Measurements from ENCODE around the gene SIGLEC9. TPM values are rescaled to one million over a fixed set of nuclear protein-coding genes. Genes with fewer than 3 reads are reported as not detected.
"Not testable (repeated sequence)": the region's sequence is repeated elsewhere in the genome, so short reads cannot be mapped to it uniquely, and the experiment has no call there.

Gene SIGLEC9
- total RNA-seq, 1 donor from 2014 or later, result 24.8 TPM

GRCh38 chr19:51169283-51169918 is 44.7 kb downstream of the SIGLEC9 start:
- peak; percentile 86 for TF ChIP-seq CTCF (IDR thresholded peaks at IDR 0.05)
- DNase-seq, result peak; percentile 81
- H3K27ac ChIP-seq; intact Hi-C loops (cut with DNase I); H3K36me3 ChIP-seq; H3K4me1 ChIP-seq; ATAC-seq; H3K4me3 ChIP-seq; H3K27me3 ChIP-seq (ENCODE audit: low read depth); H3K9me3 ChIP-seq: not testable (repeated sequence)

GRCh38 chr19:51172223-51172622 is 47.5 kb downstream of the SIGLEC9 start:
- peak in 1 of 2 donors; percentile 55 for ATAC-seq
- Histone ChIP-seq H3K27ac (no peak overlapping the region), H3K36me3 (no peaks in the 10 kb centered on the region), H3K9me3 (no peaks in the 10 kb centered on the region), H3K4me3 (no peak overlapping the region), H3K4me1 (peaks cover 4% of the 10 kb centered on the region), H3K27me3 (ENCODE audit: low read depth) (peaks cover 15% of the 10 kb centered on the region)
- DNase-seq, result no peak
- no peak for TF ChIP-seq CTCF (IDR thresholded peaks at IDR 0.05)
- intact Hi-C loops (cut with DNase I), result no loop called here

GRCh38 chr19:51173681-51174080 is 49.0 kb downstream of the SIGLEC9 start:
- Histone ChIP-seq H3K9me3 (no peaks in the 10 kb centered on the region), H3K27me3 (ENCODE audit: low read depth) (peaks cover 20% of the 10 kb centered on the region), H3K27ac (no peak overlapping the region), H3K4me3 (no peak overlapping the region), H3K4me1 (no peaks in the 10 kb centered on the region), H3K36me3 (no peaks in the 10 kb centered on the region)
- TF ChIP-seq CTCF (IDR thresholded peaks at IDR 0.05), result no peak
- DNase-seq (no peak), ATAC-seq (no peak)
- intact Hi-C loops (cut with DNase I), result no loop called here

GRCh38 chr19:51179256-51179655 is 54.5 kb downstream of the SIGLEC9 start:
- no peak for TF ChIP-seq CTCF (IDR thresholded peaks at IDR 0.05)
- H3K9me3 ChIP-seq, result no peaks in the 10 kb centered on the region
- DNase-seq, result no peak
- no peaks in the 10 kb centered on the region for H3K4me1 ChIP-seq
- H3K4me3 ChIP-seq, result no peak overlapping the region
- intact Hi-C loops (cut with DNase I), result no loop called here
- H3K27me3 ChIP-seq (ENCODE audit: low read depth), result peaks cover 22% of the 10 kb centered on the region
- no peak for ATAC-seq
- H3K36me3 ChIP-seq, result no peaks in the 10 kb centered on the region
- no peak overlapping the region for H3K27ac ChIP-seq

Other genes starting within 250 kb of the SIGLEC9 start
- gene KLK4, start 213.5 kb upstream of the SIGLEC9 start, total RNA-seq, result not detected
- gene KLK5, start 171.9 kb upstream of the SIGLEC9 start, total RNA-seq, result not detected
- gene KLK6, start 155.3 kb upstream of the SIGLEC9 start, total RNA-seq, result not detected
- not detected for gene KLK7, start 141.0 kb upstream of the SIGLEC9 start, total RNA-seq
- not detected for gene KLK8, start 123.3 kb upstream of the SIGLEC9 start, total RNA-seq
- gene KLK10, start 105.2 kb upstream of the SIGLEC9 start, total RNA-seq, result 5.7 TPM
- gene KLK11, start 98.3 kb upstream of the SIGLEC9 start, total RNA-seq, result 11.2 TPM
- 1.9 TPM for gene KLK12, start 89.9 kb upstream of the SIGLEC9 start, total RNA-seq
- gene KLK13, start 59.8 kb upstream of the SIGLEC9 start, total RNA-seq, result 0.56 TPM
- gene KLK14, start 42.0 kb upstream of the SIGLEC9 start, total RNA-seq, result 0.89 TPM
- 8.3 TPM for gene CTU1, start 16.5 kb upstream of the SIGLEC9 start, total RNA-seq
- 10.0 TPM for gene SIGLEC7, start 17.4 kb downstream of the SIGLEC9 start, total RNA-seq
- gene CD33, start 100.2 kb downstream of the SIGLEC9 start, total RNA-seq, result 32.0 TPM
- not detected for gene SIGLECL1, start 126.2 kb downstream of the SIGLEC9 start, total RNA-seq
- gene IGLON5, start 186.7 kb downstream of the SIGLEC9 start, total RNA-seq, result not detected
- gene VSIG10L, start 217.2 kb downstream of the SIGLEC9 start, total RNA-seq, result 3.2 TPM
- gene ETFB, start 241.5 kb downstream of the SIGLEC9 start, total RNA-seq, result 59.8 TPM
- gene CLDND2, start 244.1 kb downstream of the SIGLEC9 start, total RNA-seq, result 1.9 TPM
- 31.7 TPM for gene NKG7, start 247.7 kb downstream of the SIGLEC9 start, total RNA-seq